SK-N-MC (cell line): ENCODE data around the gene DCTN1.
A peak's percentile ranks its signal among the peaks of the same experiment; 100 is the strongest.
"Not testable (repeated sequence)": the region's sequence is repeated elsewhere in the genome, so short reads cannot be mapped to it uniquely, and the experiment has no call there.

Source experiments
- DNase-seq: peaks from one replicate; pipeline ENCODE4 v3.0.0-alpha.2; 2011; ENCODE audit warnings: low read depth, low spot score
- H3K27ac ChIP-seq: fragments of 200-600 bp; sonication (generic); 2 replicates; pipeline ENCODE4 v1.5.1; 2016; ENCODE audit warnings: mixed run types
- H3K36me3 ChIP-seq: fragments of 200-600 bp; sonication (generic); 2 replicates; pipeline ENCODE4 v1.6.1; 2017; ENCODE audit warnings: antibody characterized with exemption, low read length, mixed read lengths; ENCODE audit not compliant: insufficient read depth
- H3K4me3 ChIP-seq: fragments of 200-600 bp; sonication (generic); 2 replicates; pipeline ENCODE4 v1.5.1; 2016
- H3K9ac ChIP-seq: fragments of 200-600 bp; sonication (generic); 2 replicates; pipeline ENCODE4 v1.8.0; 2017; ENCODE audit warnings: mixed run types, mixed read lengths; ENCODE audit not compliant: insufficient read length
- H3K9me3 ChIP-seq: fragments of 200-600 bp; sonication (generic); 2 replicates; pipeline ENCODE4 v1.6.1; 2017; ENCODE audit warnings: low read depth, mild to moderate bottlenecking, antibody characterized with exemption, low read length, moderate library complexity, mixed read lengths
- EZH2 ChIP-seq: fragments of 200-600 bp; sonication (generic); IDR thresholded peaks from one replicate; pipeline ENCODE4 v1.6.1; 2017; ENCODE audit warnings: antibody characterized with exemption
- FOXP2 ChIP-seq: optimal IDR thresholded peaks from 2 replicates; pipeline ENCODE3; 2011; ENCODE audit warnings: mild to moderate bottlenecking, moderate library complexity; ENCODE audit not compliant: insufficient read depth; ENCODE audit errors: extremely low read length, control extremely low read depth
- POLR2AphosphoS5 ChIP-seq: IDR thresholded peaks from 2 replicates; pipeline ENCODE4 v1.6.1; 2012; ENCODE audit warnings: mild to moderate bottlenecking, low read depth, low read length, borderline replicate concordance

DCTN1 gene

GRCh38 chr2:74347303-74347702 lies 32.8 kb downstream of the DCTN1 start:
- H3K27ac ChIP-seq = no peak overlapping the region
- H3K36me3 ChIP-seq = no peaks in the 10 kb centered on the region
- TF ChIP-seq FOXP2 (no peak), EZH2 (no peak), POLR2AphosphoS5 (no peak)
- no peak for DNase-seq
- H3K4me3 ChIP-seq = no peak overlapping the region
- H3K9ac ChIP-seq = no peak overlapping the region
- no peaks in the 10 kb centered on the region for H3K9me3 ChIP-seq

GRCh38 chr2:74345272-74345943 lies 34.7 kb downstream of the DCTN1 start:
- Histone ChIP-seq H3K27ac (no peak overlapping the region), H3K36me3 (no peaks in the 10 kb centered on the region), H3K4me3 (no peak overlapping the region), H3K9ac (no peak overlapping the region), H3K9me3 (no peaks in the 10 kb centered on the region)
- no peak for DNase-seq
- TF ChIP-seq POLR2AphosphoS5 (no peak), EZH2 (no peak), FOXP2 (no peak)

- no peaks in the 10 kb centered on the region for H3K36me3 ChIP-seq
- H3K9ac ChIP-seq = no peak within 1 kb of the TSS
- H3K4me3 ChIP-seq = no peak within 1 kb of the TSS
- TF ChIP-seq EZH2 (no peak), POLR2AphosphoS5 (no peak), FOXP2 (no peak)
- H3K27ac ChIP-seq = no peak within 1 kb of the TSS
- no peaks in the 10 kb centered on the region for H3K9me3 ChIP-seq
- no peak for DNase-seq
These were observed 36.8 kb downstream of the DCTN1 start, which contains the start of gene SLC4A5 for GRCh38 chr2:74343316-74343715. Gene SLC4A5 (minus strand): TSS chr2:74343416. CDS start chr2:74315023, 28,393 bp downstream.

GRCh38 chr2:74336227-74336626 lies 43.9 kb downstream of the DCTN1 start:
- DNase-seq, H3K27ac ChIP-seq, H3K9ac ChIP-seq, H3K9me3 ChIP-seq, H3K4me3 ChIP-seq, H3K36me3 ChIP-seq: not testable (repeated sequence)

GRCh38 chr2:74334931-74335333 lies 45.2 kb downstream of the DCTN1 start:
- Histone ChIP-seq H3K4me3 (no peak overlapping the region), H3K9me3 (no peaks in the 10 kb centered on the region), H3K27ac (no peak overlapping the region), H3K9ac (no peak overlapping the region), H3K36me3 (no peaks in the 10 kb centered on the region)
- peak; percentile 20 for DNase-seq
- TF ChIP-seq EZH2 = no peak
- TF ChIP-seq FOXP2 = no peak
- TF ChIP-seq POLR2AphosphoS5 = no peak

GRCh38 chr2:74333896-74334586 lies 46.1 kb downstream of the DCTN1 start:
- DNase-seq = no peak
- TF ChIP-seq FOXP2 (no peak), EZH2 (no peak), POLR2AphosphoS5 (no peak)
- H3K36me3 ChIP-seq = no peaks in the 10 kb centered on the region
- no peak overlapping the region for H3K4me3 ChIP-seq
- no peak overlapping the region for H3K27ac ChIP-seq
- no peak overlapping the region for H3K9ac ChIP-seq
- H3K9me3 ChIP-seq = no peaks in the 10 kb centered on the region

- Histone ChIP-seq H3K9ac (no peak overlapping the region), H3K4me3 (no peak overlapping the region), H3K9me3 (no peaks in the 10 kb centered on the region), H3K36me3 (no peaks in the 10 kb centered on the region), H3K27ac (no peak overlapping the region)
- TF ChIP-seq FOXP2 (no peak), EZH2 (no peak), POLR2AphosphoS5 (no peak)
- peak; percentile 8 for DNase-seq
These were observed 46.9 kb downstream of the DCTN1 start for GRCh38 chr2:74333175-74333574.

GRCh38 chr2:74332550-74333174 lies 47.4 kb downstream of the DCTN1 start:
- no peak for DNase-seq
- Histone ChIP-seq H3K9me3 (no peaks in the 10 kb centered on the region), H3K27ac (no peak overlapping the region), H3K9ac (no peak overlapping the region), H3K4me3 (no peak overlapping the region), H3K36me3 (no peaks in the 10 kb centered on the region)
- TF ChIP-seq EZH2 = no peak
- TF ChIP-seq POLR2AphosphoS5 = no peak
- no peak for TF ChIP-seq FOXP2
